A549 treated with AZD9567 at 1 μM for 4 hours (cell line): ENCODE measurements around the gene B3GNT8. TPM values are rescaled to one million over a fixed set of nuclear protein-coding genes. Genes with fewer than 3 reads are reported as not detected.

Experiments used
- total RNA-seq: library from RNA; stranded (reverse); fragments of 200-300 nt; extraction: Qiagen RNA extraction; gene quantifications from 5 replicates; pipeline ENCODE4 v1.2.3, GENCODE V29; 2022; ENCODE audit not compliant: insufficient read depth

Gene B3GNT8
- total RNA-seq = 0.09 to 0.15 TPM (median 0.09 TPM) in 3 of 5 replicates, not detected in the others

GRCh38 chr19:41426952-41427646 lies at the start of gene B3GNT8:
Gene B3GNT8 (minus strand): TSS chr19:41427374. CDS start chr19:41426778, 596 bp downstream.

GRCh38 chr19:41442473-41443355 lies 15.5 kb upstream of the B3GNT8 start, which contains the start of gene ERICH4:
Gene ERICH4 (plus strand): TSS chr19:41443156. CDS start chr19:41443170, 14 bp downstream.

DNA sequence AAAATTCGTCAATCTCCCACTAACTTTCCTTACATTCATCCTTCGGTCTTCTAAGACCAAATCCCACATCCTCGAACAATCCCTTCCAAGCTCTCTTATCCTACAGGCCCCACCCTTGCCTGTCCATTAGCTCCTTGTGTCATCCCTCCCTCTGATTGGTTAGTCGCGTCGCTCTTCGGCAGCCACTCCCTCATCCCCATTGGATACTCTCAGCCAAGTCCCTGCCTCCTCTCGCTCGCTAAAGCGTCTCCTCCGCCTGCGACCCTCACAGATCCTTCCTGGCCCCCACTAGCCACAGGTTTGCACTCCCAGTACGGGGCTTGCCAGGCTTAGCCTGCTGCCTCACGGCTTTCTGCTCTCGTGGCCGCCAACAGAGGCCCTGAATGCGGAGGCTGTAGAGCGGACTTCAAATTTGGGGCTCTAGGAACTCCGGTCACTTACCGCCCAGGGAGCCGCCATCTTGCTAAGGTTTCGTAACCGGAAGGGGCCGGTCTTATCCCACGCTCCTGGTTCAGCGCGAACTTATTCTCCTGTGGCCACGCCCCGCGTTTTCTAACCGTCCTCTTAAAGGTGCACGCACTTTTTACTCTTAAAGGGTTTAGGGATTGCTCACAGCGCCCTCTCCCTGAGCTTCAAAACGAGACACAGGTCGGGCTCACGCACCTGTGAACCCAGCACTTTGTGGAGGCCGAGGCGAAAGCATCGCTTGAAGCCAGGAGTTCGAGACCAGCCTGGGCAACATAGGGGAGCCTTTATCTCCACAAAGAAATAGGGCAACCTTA lies 12.5 kb upstream of the B3GNT8 start, which contains the start of gene DMAC2:
DMAC2 (minus strand) TSS at position 472 of the 782 bp plus-strand sequence; CDS start at position 459, 13 bp downstream.

DNA sequence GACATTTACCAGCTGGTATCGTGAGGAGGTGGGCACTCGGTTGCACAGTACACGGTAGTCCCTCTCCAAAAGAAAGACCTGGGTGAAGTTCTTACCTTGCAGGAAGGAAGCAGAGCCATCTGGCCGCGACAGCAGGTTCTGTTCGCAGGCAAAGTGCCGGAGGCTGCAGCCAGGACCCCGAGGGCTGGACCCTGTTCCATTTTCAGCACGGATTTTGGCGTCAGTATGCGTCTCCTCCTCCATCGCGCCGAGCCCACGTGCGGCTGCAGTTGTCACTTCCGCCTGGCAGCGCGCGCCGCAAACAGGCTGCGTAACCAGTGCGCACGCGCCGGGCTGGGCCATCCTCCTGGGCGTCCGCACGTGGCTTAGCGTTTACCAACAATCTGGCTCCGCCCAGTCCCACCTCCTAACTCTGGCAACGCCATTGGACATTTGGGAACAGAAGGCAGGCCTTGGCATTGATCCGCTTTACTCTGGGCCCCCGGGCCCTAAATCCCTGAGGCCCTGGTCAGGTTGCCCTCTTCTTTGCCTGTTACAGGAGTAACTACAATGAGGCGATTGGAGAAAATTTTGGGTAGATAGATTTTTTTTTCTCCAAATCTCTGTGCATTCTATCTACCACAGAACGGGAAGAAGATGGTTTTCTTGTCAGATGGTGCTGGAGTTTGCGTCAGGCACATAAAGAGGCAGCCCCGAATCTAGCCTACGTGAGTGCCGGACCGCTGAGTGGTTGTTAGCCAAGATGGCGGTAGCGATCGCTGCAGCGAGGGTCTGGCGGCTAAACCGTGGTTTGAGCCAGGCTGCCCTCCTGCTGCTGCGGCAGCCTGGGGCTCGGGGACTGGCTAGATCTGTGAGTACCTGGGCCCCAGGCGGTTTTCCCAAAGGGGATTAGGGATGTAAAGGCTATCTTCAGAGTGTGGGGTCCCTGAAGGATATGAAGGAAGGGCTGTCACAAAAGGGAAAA lies 29.8 kb downstream of the B3GNT8 start, which contains the start of the genes BCKDHA and EXOSC5:
BCKDHA (plus strand) TSS at position 733 of the 964 bp plus-strand sequence; CDS start at position 743, 10 bp downstream.
EXOSC5 (minus strand) TSS at position 274 of the 964 bp plus-strand sequence; CDS start at position 243, 31 bp downstream.

GRCh38 chr19:41376241-41376997 lies 50.8 kb downstream of the B3GNT8 start, which contains the start of gene TMEM91:
Gene TMEM91 (plus strand): TSS chr19:41376533. CDS start chr19:41378310, 1,777 bp downstream.

Other genes starting within 250 kb of the B3GNT8 start
- 16.2 to 26.6 TPM (median 20.5 TPM) in 5 replicates for gene CYP2S1, start 234.2 kb downstream of the B3GNT8 start, total RNA-seq
- gene AXL, start 208.2 kb downstream of the B3GNT8 start, total RNA-seq = 96.3 to 114 TPM (median 102 TPM) in 5 replicates
- gene HNRNPUL1, start 163.0 kb downstream of the B3GNT8 start, total RNA-seq = 265 to 290 TPM (median 284 TPM) in 5 replicates
- gene CCDC97, start 117.2 kb downstream of the B3GNT8 start, total RNA-seq = 33.1 to 46.8 TPM (median 41.2 TPM) in 5 replicates
- 108 to 152 TPM (median 138 TPM) in 5 replicates for gene TGFB1, start 73.5 kb downstream of the B3GNT8 start, total RNA-seq
- gene B9D2, start 63.2 kb downstream of the B3GNT8 start, total RNA-seq = 25.5 to 35.6 TPM (median 33.4 TPM) in 5 replicates
- gene TMEM91, start 50.8 kb downstream of the B3GNT8 start, total RNA-seq = 4.2 to 5.2 TPM (median 4.8 TPM) in 4 of 5 replicates, not detected in the other
- 91.9 to 105 TPM (median 97.6 TPM) in 5 replicates for gene EXOSC5, start 30.0 kb downstream of the B3GNT8 start, total RNA-seq
- 35.7 to 56.2 TPM (median 46.7 TPM) in 5 replicates for gene BCKDHA, start 29.6 kb downstream of the B3GNT8 start, total RNA-seq
- 101 to 123 TPM (median 113 TPM) in 5 replicates for gene DMAC2, start 12.5 kb upstream of the B3GNT8 start, total RNA-seq
- not detected in 5 replicates for gene ERICH4, start 15.8 kb upstream of the B3GNT8 start, total RNA-seq
- gene CEACAM21, start 148.8 kb upstream of the B3GNT8 start, total RNA-seq = not detected in 5 replicates
- gene CEACAM4, start 199.7 kb upstream of the B3GNT8 start, total RNA-seq = not detected in 5 replicates